GM20431 (cell line): ENCODE data around the gene MARK4.
"Not testable (repeated sequence)": the region's sequence is repeated elsewhere in the genome, so short reads cannot be mapped to it uniquely, and the experiment has no call there.

Source experiments
- in situ Hi-C: fragments of 300-500 bp; cut with MseI, MboI; formaldehyde crosslinking; loops from one replicate; pipeline ENCODE4 v1.15.0; 2020; ENCODE audit warnings: low sequenced_read_pairs; ENCODE audit not compliant: unreplicated experiment

Gene MARK4

DNA sequence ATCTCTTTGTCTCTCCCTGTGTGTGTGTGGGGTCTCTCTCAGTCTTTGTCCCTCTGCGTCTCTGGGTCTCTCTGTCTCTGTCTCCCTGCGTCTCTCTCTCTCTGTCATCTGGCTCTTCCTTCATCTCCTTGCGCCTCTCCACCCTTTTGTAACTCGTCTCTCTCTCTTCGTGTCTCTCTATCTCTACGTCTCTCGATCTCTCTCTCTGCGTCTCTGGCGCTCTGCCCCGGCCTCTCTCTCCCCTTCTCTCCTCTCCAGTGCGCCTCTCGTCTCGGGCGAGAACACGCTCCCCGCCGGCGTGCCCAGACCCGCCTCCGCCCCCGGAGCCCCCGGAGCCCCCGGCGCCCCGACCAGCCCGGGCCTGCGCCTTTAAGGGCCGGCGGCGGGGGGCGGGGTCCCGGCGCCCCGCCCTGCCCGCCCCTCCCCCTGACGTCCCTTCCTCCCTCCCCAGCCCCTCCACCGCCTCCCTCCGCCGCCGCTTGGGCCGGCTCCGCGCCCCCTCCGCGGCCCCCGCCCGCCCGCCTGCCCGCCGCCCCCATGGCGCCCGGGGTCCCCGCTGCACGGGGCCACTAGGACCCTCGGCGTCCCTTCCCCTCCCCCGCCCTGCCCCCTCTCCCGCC lies at the start of gene MARK4:
Gene MARK4 (plus strand): TSS at position 440 of the 620 bp plus-strand sequence. CDS start 318 bp downstream, outside the sequence.
- in situ Hi-C loops: no loop called here

DNA sequence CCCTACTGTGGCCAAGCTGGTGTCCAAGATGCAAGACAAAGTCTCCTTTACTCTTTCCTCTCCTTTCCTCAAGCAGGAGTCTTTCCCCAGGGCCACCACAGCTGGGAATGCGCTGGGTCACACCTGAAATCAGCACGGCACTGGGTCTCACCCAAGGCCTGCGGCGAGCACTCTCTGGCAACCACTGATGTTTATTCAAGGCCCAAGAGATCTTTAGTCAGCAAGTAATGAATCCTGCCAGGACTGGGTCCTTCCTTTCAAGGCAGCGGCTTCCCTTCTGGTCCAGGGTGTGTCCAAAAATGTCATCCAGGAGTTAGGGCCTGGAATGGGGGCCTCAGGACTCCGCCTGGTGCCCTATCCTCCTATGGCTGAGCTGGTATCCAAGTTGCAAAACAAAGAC lies 48.4 kb upstream of the MARK4 start:
- in situ Hi-C loops: no loop called here

DNA sequence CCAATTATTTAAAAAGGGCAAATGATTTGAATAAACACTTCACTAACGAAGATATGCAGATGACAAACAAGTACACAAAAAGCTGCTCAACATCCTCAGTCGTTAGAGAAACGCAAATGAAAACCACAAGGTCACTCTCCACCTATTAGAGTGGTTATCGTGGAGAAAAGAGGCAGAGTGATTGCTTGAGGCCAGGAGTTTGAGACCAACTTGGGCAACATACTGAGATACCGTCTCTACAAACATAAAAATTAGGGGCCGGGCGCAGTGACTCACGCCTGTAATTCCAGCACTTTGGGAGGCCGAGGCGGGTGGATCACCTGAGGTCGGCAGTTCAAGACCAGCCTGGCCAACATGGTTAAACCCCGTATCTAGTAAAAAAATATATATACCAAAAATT lies 45.3 kb upstream of the MARK4 start:
- in situ Hi-C loops: no loop called here

DNA sequence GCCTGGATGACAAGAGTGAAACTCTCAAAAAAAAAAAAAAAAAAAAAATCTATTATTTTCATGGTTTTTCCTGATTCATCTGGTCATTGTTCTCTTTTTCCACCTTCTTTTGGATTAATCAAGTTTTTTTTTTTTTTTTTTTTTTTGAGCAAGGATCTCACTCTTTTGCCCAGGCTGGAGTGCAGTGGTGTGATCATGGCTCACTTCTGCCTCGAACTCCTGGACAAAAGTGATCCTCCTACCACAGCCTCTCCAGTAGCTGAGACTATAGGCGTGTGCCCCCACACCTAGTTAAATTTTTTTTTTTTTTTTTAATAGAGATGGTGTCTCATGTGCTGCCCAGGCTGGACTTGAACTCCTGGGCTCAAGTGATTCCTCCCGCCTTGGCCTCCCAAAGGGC lies 44.7 kb upstream of the MARK4 start:
- in situ Hi-C loops: no loop called here

DNA sequence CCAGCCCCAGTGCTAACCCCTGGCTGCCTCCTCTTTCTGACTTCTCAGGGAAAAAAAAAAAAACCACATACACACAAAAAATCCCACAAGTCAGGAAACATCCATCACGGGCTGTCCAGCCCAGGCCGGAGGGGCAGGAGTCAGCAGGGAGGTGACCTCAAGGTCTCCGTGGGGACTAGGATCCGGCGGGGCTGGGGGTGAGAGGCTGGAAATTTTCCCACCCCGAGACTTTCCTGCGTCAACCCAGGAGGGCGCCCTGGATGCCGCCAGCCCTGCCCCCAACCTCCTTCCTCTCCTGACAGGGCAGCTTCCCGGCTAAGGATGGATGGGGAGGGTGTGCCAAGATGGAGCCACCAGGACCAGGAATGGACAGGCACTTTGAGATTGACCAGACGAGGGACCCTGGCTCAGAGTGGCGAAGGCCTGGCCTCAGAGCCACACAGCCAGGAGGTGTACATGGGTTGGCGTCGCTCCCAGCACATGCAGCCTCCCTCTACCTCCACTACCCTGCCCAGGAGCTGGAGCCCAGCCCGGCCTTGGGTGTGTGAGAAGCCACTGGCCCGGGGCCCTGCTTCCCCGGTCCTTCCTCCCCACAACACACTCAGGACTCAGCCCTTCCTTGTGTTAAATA lies 39.2 kb upstream of the MARK4 start:
- in situ Hi-C loops: no loop called here

DNA sequence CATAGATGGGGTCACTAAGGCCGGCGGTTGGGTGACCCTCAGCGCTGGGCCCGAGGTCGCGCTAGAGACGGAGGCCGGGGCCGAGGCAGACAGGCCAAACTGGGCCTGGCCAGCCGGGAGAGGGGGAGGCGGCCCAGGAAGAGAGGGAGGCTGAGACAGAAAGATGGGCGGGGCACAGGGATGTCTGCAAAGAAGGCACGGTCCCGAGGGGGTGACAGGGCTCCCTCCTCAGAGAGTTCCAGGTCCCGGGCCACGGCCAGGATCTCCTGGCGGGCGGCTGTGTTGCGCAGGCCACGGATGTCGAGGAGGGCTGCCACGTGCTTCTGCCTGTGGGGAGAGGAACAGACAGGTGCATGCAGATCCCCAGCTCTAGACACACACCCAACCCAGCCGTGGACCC lies 38.0 kb upstream of the MARK4 start:
- in situ Hi-C loops: no loop called here

DNA sequence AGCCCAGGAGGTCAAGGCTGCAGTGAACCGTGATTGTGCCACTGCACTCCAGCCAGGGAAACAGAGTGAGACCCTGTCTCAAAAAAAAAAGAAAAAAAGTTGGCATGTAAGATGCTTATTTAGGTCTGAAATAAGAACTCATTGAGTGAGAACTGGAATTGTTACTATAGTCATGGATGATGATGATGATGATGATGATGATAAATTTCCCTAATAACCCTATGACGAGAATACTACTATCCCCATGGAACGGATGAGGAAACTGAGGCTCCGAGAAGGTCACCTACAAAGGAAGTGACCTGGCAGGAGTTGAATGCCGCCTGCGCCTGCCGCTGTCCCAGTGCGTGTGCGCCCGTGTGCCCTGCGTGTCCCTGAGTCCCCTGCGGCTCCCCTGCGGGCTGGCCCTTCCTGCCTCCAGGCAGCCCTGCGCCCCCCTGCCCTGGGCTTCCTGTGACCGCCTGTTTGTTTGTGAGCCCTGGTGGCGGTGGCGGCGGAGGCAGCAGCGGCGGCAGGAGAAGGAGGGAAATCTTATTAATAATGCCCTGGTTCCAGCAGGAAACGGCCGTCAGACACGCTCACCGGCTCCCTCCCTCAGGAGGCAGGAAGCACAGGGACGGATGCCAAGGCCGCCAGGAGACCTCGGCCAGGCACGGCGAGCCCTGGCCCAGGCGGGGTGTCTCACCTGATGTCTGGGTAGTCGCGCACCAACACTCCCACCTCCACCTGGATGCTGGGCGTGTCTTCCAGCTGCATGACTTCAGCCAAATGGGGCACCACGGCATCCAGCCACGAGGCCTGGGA lies 35.5 kb upstream of the MARK4 start:
- in situ Hi-C loops: no loop called here

DNA sequence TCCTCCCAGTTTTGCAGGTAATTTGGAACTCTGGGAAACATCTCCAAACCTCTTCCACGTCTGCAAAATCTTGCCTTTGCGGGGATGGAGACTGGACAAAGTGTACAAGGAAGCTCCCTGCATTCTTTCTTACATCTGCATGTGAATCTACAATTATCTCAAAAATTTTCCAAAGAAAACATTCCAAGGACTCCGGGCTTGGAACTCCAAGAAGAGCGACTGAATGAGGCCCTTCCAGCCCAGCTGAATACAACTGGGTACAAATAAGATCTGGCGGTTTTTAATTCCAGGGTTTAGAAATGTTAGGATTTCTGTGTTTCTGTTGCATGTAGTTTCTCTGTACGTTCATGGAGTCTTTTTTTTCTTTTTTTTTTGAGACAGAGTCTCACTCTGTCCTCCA lies 34.4 kb upstream of the MARK4 start:
- in situ Hi-C loops: no loop called here

DNA sequence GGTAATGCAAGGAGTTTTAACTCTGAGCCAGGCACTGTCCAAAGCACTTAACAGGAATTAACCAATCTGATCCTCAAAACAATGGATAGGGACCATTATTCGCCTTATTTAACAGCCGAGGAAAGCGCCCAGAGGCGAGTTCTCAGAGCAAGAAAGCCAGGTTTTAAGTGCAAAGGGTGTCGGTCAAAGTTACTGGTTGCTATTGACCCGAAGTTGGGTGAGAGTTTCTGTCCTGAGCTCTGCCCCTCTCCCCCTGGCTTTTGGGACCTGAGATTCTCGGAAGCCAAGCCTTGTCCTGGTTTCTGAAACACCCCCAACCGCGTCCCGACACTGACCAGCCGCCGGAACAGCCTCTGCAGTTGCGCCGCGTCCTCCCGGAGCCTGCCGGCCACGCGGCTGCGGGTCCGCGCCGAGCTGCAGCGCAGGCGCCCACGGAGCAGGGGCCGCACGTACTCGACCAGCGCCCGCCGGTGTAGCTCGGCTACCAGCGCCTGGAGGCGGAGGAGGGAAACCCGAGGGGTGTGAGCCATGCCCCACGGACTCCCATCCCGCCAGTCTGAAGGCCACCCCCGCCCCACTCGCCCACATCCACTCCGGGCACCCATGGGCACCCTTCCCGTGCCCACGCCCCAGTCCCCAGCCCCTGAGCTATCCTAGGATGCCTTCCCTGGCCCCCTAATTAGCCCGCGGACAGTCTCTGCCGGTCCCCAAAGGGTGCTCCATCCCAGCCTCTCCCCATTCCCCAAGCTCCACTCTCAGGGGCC lies 33.7 kb upstream of the MARK4 start:
- in situ Hi-C loops: no loop called here

DNA sequence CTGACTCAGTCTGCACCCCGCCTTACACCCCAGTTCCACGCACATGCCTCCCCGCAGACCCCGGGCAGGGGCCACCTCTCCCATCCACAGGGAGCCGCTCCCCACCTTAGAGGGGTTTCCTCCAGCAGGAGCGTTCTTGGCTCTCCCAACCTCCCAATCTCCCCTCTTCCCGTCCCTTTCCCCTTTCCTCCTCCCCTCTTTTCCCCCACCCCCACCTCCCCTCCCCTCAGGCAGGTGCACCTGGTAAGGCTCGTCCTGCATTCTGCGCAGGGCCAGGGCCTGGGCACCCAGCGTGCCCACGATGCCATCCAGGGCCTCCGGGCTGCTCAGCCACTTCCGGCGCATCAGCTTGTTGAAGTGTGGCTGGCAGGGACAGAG lies 33.1 kb upstream of the MARK4 start:
- in situ Hi-C loops: no loop called here

DNA sequence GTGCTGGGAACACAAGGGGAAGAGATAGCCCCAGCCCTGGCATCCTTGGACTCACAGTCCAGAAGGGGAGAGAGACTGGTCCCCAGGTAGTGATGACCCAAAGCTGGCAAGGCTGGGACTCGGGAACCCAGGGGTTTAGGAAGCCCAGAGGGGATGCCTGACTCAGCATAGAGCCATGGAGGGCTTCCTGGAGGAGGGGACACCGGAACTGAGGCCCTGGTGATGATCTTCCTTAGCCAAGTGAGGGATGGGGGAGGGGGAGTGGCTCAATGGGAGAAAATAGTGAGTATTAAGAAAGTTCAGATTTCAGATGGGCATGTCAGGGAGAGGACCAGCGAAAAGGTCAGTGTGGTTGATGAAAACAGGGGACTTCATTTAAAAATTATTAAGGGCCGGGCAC lies 32.6 kb upstream of the MARK4 start:
- in situ Hi-C loops: no loop called here

DNA sequence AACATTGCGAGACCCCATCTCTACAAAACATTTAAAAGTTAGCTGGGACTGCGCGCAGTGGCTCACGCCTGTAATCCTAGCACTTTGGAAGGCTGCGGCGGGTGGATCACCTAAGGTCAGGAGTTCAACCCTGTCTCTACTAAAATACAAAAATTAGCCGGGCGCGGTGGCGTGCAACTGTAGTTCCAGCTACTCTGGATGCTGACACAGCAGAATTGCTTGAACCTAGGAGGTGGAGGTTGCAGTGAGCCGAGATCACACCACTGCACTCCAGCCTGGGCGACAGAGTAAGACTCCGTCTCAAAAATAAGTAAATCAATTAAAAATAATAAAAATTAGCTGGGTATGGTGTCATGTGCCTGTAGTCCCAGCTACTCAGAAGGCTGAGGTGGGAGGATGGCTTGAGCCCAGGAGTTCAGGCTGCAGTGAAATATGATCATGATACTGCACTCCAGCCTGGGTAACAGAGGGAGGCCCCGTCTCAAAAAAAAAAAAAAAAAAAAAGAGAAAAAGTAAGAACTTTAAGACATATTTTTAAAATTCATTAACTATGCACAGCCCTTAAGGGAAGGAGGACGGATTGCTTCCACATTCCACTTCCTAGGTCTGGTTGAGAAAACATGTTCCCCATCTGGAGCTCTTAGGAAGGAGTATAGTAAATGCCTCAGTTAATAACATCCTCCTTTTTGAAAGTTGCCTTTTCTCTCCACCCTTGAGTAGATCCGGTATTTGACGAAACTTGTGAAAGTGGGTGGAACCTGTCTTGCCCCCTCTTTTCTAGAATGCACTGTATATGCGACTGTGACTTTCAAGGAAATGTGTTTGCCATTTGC lies 31.9 kb upstream of the MARK4 start:
- in situ Hi-C loops: no loop called here

DNA sequence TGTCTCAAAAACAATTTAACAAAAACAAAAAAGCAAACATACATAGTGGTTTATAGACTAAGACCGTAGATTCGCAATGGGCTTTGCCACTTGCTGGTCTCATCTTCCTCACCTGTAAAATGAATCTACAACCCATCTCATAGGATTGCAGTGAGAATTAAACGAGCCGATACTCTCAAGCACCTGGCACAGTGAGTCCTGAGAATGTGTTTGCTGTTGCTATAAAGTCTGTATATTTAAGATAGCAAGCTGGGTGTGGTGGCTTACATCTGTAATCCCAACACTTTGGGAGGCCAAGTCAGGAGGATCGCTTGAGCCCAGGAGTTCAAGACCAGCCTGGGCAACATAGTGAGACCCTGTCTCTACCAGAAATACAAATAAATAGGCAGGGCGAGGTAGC lies 28.3 kb upstream of the MARK4 start:
- in situ Hi-C loops: no loop called here

DNA sequence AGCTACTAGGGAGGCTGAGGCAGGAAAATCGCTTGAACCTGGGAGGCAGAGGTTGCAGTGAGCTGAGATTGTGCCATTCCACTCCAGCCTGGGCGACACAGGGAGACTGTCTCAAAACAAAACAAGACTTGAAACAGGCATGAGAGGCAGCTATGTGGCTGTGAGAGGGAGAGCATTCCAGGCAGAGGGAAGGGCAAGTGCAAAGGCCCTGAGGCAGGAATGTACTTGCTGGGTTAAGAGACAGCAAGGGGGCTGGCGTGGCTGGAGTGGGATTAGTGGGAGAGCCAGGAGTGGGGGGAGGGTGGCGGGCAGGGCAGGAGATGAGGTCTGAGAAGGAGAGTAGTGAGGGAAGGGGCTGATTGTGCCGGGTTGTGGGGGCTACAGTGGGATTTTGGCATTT lies 27.2 kb upstream of the MARK4 start:
- in situ Hi-C loops: no loop called here

DNA sequence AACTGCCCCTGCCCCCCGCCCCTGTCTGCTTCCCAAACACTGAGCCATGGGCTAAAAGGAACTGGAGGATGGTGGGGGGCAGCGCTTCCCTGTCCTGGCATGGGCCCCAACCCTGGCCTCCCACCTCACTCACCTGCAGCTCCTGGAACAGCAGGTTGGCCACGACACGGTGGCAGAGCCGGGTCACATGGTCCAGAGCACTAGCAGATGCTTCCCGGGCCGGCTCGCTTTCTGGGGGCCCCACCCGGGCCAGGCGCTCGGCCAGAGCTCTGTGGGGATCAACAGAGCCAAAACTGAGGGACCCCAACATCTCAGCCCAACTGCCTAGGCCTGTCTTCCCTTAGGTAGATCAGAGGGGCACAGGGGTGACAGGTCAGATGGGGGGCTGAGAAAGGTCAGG lies 26.4 kb upstream of the MARK4 start:
- in situ Hi-C loops: no loop called here

DNA sequence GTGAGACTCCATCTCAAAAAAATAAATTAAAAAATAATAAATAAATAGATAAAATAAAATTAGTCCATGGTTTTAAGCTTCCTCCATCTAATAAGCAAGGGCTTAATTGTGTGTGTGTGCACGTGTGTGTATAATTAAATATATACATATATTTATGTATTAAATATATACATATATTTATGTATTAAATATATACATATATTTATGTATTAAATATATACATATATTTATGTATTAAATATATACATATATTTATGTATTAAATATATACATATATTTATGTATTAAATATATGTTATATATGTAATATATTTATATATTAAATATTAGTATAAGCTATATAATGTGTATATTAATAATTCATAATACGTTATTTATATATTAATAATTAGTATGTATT lies 22.0 kb upstream of the MARK4 start:
- in situ Hi-C loops: not testable (repeated sequence)

DNA sequence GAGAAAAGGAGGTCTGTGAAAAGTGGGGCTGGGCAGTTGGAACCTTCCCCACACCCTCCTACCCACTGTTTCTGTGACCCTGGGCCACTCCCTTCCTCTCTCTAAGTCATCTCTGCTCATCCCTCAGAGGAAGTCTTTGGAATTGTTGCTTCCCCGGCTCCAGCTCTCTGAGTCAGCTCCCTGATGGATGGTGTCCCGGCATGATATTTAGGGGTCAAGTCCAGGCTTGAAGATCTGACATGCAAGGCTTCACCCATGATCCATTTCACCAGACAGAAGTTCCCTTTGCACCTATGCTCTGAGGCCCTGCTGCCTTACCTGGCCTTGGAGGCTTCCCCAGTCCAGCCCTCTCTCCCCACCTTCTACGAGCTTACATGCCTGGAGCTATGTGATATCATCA lies 19.2 kb upstream of the MARK4 start:
- in situ Hi-C loops: no loop called here

DNA sequence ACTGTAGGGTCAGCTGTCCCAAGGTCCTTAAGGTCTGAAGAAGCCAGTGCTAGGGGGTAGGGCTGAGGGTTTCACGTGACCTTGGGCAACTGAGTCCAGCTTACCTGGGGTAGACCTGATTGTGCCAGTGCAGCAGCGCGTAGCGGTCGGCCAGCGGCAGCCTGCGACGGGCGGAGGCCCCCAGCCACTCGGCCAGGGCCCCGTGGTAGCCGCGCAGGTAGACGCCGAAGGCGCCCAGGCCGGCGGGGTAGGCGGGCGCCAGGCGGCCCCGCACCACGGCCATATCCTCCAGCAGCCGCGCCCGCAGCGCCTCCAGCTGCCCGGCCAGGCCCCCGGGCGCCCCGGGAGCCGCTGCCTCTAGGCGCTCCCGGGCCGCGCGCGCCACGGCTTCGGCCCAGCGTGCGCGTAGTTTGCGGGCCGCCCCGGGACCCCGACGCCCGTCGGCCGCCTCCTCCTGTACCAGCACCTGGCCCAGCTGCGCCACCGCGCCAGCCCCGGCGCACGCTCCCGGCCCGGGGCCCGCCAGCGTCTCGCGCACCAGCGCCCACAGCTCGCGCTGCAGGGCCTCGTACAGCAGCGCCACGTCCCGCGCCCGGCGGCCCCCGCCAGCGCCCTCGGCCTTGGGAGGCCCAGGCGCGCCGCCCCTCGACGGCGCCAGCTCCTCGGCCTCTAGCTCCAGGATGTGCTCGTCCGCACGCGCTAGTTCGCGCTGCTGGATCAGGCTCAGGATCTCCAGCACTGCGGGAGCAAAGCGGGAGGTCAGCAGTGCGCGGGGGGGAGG lies 16.8 kb upstream of the MARK4 start:
- in situ Hi-C loops: no loop called here

DNA sequence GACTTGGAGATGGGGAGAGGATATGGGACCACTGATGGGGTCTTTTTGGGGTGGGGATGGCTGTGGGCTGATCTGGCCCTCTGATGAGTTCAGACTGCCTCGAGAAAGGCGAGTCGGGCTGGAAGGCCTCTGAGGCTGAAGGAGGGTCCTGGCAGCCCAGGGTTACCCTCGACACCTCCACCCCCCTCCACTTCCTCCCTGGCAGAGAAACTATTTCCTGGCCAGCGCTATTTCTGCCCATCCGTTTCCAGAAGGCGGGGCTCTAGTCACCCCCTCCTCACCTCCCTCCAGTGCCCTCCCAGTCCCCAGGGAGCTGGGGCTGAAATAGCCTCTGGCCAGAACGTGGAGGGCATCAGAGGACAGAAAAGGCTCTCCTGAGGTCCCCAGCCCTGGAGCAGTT lies 15.6 kb upstream of the MARK4 start:
- in situ Hi-C loops: no loop called here
